ENCODE data around the gene IQCK. TPM values are rescaled to one million over a fixed set of nuclear protein-coding genes. Genes with fewer than 3 reads are reported as not detected.

The IQCK gene
- total RNA-seq, 1 donor from 2014 or later = 19.9 TPM

- H3K4me3 ChIP-seq (ENCODE audit: low read depth, low read length) = no peak overlapping the region
- no peaks in the 10 kb centered on the region for H3K36me3 ChIP-seq (ENCODE audit: control insufficient read depth, insufficient read depth, low read length)
- no peak for DNase-seq (ENCODE audit: low read depth)
- no peak for TF ChIP-seq CTCF (IDR thresholded peaks at IDR 0.05; ENCODE audit: insufficient read depth, low read length, poor library complexity, severe bottlenecking)
- H3K27me3 ChIP-seq (ENCODE audit: control insufficient read depth, insufficient read depth, low read length) = no peaks in the 10 kb centered on the region
Observed at GRCh38 chr16:19780321-19780720, 62.2 kb downstream of the IQCK start.

- Histone ChIP-seq H3K27me3 (ENCODE audit: control insufficient read depth, insufficient read depth, low read length) (no peaks in the 10 kb centered on the region), H3K4me3 (ENCODE audit: low read depth, low read length) (no peak overlapping the region), H3K36me3 (ENCODE audit: control insufficient read depth, insufficient read depth, low read length) (no peaks in the 10 kb centered on the region)
- no peak for DNase-seq (ENCODE audit: low read depth)
- no peak for TF ChIP-seq CTCF (IDR thresholded peaks at IDR 0.05; ENCODE audit: insufficient read depth, low read length, poor library complexity, severe bottlenecking)
Observed at GRCh38 chr16:19781226-19781625, 63.2 kb downstream of the IQCK start.

GRCh38 chr16:19783363-19784182, 65.5 kb downstream of the IQCK start:
- Histone ChIP-seq H3K4me3 (ENCODE audit: low read depth, low read length) (no peak overlapping the region), H3K36me3 (ENCODE audit: control insufficient read depth, insufficient read depth, low read length) (no peaks in the 10 kb centered on the region), H3K27me3 (ENCODE audit: control insufficient read depth, insufficient read depth, low read length) (no peaks in the 10 kb centered on the region)
- TF ChIP-seq CTCF (IDR thresholded peaks at IDR 0.05; ENCODE audit: insufficient read depth, low read length, poor library complexity, severe bottlenecking) = no peak
- no peak for DNase-seq (ENCODE audit: low read depth)

- TF ChIP-seq CTCF (IDR thresholded peaks at IDR 0.05; ENCODE audit: insufficient read depth, low read length, poor library complexity, severe bottlenecking) = no peak
- Histone ChIP-seq H3K36me3 (ENCODE audit: control insufficient read depth, insufficient read depth, low read length) (no peaks in the 10 kb centered on the region), H3K27me3 (ENCODE audit: control insufficient read depth, insufficient read depth, low read length) (no peaks in the 10 kb centered on the region), H3K4me3 (ENCODE audit: low read depth, low read length) (no peak overlapping the region)
- no peak for DNase-seq (ENCODE audit: low read depth)
Observed at GRCh38 chr16:19784183-19784736, 66.2 kb downstream of the IQCK start.

GRCh38 chr16:19785081-19785480, 67.0 kb downstream of the IQCK start:
- TF ChIP-seq CTCF (IDR thresholded peaks at IDR 0.05; ENCODE audit: insufficient read depth, low read length, poor library complexity, severe bottlenecking) = no peak
- H3K4me3 ChIP-seq (ENCODE audit: low read depth, low read length) = no peak overlapping the region
- DNase-seq (ENCODE audit: low read depth) = no peak
- no peaks in the 10 kb centered on the region for H3K27me3 ChIP-seq (ENCODE audit: control insufficient read depth, insufficient read depth, low read length)
- no peaks in the 10 kb centered on the region for H3K36me3 ChIP-seq (ENCODE audit: control insufficient read depth, insufficient read depth, low read length)

All from kidney epithelial cell (primary cell).